GM19468 (cell line): Measurements from ENCODE around the gene PLXNC1.

Source experiments
- ATAC-seq: cut with Tn5 transposase; IDR thresholded peaks from one replicate; pipeline ENCODE4 v1.9.1; 2021; ENCODE audit warnings: mild to moderate bottlenecking, moderate library complexity, moderate number of reproducible peaks; ENCODE audit not compliant: unreplicated experiment; ENCODE audit errors: extremely low read depth

The PLXNC1 gene

DNA sequence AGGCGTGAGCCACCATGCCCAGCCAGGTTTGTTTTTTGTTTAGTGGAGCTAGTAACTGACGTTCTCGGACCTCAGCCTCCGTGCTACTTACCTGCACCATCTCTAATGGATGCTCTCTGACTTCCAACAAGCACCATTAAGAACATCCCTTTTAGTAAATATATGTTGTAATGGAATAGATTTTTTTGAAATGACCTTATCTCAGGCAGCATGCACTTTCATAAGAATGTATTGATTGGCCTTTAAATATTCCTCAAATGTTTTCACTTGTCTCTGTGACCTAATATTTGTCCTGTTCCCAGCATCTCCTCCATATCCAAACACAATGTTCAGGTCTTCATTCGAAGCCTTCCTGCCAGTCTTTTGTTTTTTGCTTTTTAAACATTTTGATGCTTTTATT is 51.7 kb downstream of the PLXNC1 start:
- ATAC-seq: no peak

DNA sequence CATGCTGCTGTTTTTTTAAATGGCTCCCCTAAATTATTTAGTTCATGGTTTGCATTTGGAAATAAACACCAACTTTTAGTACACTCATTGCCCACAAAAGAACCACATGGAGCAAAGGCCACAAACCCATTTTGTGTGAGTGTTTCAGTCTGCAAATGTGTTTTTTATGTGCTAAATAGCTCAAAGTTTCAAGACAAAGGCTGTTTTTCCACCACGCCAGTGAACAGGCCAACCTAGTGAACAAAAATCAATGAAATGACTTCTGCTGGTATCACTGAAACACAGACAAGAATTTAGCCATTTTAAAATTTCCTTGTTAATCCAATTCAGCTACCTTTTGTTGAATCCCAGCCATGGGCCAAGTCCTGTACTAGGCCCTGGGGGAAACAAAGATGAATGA is 52.3 kb downstream of the PLXNC1 start:
- no peak for ATAC-seq

DNA sequence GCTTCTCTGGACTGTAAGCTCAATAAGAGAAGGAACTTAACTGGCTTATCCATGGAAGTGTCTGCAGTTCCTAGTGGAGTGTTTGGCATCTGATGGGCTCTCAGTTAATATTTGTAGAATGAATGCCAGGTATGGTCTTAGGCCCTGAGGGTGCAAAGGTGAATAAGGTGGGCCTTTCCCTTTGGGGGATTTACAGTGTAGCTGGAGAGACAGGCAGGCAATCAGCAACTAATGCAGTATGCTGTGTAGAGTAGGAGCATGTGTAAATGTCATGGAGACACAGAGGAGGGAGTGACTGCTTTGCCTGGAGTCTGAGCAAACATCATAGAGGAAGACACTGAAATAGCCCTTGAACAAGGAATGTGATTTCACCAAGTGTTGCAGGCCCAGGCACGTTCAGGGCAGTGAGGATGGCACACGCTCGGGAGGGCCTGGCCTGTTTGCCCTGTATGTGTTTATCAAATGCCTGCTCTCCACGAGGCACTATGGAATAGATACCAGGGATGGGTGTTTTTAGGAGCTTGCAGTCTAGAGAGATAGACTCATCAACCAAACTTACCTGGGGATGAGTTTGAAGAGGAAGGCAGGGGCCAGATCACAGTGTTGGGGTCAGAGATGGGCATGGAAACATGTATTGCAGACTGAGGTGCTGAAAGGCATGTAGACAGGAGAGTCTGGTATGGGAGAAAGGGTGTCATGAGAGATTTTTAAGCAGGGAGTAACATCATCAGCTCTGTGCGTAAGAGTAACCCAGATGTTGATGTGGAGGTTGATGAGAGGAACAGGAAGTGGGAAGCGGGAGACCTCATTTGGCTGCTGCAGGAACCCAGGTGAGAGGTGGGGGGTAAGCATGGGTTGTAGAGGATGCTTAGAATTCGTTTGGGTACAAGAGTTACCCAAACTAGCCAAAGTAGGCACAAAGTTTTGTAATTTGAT is 54.1 kb downstream of the PLXNC1 start:
- no peak for ATAC-seq

DNA sequence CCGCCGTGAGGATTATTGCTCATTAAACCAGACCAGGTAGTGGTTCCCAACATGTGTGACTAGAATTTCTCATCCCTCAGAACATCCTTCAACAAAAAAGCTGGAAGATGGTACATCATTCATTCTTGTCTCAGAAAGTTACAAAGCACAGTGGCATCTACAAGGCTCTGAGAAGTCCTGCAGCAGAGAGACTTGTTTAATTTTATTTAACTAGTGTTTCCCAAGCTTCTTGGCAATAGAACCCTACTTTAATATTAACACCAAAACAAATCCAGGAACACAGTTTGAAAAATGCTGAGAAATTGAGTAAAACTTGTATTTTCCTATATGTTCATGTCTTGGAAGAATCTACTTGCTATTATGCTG is 54.8 kb downstream of the PLXNC1 start:
- no peak for ATAC-seq

DNA sequence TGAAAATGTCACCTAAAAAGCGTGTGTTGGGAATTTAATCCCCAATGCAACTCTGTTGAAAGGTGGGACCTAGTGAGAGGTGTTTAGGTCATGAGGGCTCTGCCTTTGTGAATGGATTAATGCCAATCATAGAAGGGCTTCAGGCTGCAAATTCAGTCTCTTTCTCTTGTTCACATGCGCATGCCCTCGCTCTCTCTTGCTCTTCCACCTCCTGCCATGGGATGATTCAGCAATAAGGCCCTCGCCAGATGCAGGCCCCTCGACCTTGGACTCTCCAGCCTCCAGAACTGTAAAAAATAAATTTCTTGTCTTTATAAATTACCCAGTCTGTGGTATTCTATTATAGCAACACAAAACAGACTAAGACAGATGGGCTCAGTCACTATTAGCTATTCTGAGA is 55.4 kb downstream of the PLXNC1 start:
- ATAC-seq: no peak

DNA sequence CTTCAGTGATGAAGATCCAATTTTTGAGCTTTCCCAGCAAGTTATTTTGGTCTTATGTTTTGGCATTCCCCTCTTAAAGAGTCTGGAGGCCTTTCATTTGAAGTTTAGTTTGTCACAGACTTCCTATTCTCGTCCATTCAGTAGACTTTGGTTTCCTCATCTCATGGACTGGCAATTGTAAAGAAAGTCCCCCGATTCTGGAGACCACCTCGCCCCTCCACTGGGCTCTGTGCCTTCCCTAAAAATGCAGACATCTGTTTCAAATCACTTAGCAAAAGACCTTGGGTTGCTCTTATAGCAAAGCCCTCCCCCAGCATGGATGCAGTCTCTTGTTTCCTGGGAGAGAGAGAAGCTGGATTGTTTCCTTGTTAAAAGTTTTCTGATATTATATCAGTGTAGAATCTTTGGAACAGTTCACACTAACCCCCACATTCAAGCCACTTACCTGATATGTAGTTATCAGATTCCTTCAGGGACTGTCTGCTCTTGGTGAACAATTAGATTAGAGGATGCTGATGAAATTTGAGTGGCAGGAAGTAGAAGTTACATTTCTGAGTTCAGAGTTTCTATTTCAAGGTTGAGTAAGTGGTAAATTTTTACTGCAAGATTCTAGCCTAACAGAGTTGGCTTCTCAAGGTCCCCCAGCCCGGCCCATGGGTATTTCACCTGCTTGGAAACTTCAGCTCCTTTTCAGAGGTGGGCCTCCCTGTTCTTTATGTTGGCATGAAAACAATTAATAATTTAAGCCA is 56.3 kb downstream of the PLXNC1 start:
- no peak for ATAC-seq

DNA sequence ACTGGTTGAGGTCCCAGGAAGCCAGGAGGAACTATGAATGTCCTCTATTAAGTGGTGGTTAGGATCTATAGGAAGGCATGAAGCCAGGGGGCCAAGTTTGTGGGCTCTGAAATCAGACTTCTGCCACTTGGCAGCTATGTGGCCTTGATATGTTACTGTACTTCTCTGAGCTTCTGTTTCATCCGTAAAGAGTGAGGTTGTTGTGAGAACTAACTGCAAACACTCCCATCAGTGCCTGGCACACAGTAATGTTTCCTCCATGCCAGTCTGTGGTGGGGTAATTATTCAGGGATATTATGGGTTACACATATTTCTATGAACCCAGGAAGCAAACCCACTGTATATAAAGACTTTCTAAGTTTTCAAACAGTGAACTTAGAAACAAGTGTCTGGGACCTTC is 57.4 kb downstream of the PLXNC1 start:
- no peak for ATAC-seq

DNA sequence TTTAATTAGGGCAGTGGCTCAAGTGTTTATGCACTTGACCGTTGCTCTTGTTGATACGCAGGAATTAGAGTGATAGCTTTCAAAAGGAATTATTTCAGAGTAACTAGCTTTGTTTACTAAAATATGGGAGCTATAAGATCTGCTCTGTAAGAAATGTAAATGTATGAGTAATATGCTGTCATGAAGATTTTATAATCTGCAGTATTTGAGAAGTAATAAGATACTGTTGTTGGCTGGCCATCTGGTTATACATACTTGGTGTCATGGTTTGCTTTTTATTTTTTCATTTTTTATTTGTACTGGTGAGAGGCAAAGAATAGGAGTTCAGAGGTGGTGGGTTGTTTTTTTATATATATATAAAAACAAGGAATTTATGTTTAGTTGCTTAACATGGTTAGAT is 58.5 kb downstream of the PLXNC1 start:
- no peak for ATAC-seq

DNA sequence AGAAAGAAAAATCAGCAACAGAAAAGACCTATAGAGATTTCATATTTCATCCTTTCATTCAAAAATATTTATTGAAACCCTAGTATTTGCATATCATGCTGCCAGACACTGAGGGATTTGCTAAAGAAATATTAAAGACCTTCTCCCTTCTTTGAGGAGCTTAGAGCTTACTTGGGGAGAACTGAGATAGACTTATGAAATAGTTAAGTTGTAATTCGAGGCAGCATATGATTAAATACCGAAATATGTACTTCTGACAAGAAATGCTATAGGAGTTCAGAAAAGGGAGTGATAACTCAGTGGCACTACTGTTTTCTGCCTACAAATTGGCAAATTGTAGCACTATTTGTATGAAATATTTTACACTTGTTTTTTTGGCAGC is 59.1 kb downstream of the PLXNC1 start:
- ATAC-seq: no peak

DNA sequence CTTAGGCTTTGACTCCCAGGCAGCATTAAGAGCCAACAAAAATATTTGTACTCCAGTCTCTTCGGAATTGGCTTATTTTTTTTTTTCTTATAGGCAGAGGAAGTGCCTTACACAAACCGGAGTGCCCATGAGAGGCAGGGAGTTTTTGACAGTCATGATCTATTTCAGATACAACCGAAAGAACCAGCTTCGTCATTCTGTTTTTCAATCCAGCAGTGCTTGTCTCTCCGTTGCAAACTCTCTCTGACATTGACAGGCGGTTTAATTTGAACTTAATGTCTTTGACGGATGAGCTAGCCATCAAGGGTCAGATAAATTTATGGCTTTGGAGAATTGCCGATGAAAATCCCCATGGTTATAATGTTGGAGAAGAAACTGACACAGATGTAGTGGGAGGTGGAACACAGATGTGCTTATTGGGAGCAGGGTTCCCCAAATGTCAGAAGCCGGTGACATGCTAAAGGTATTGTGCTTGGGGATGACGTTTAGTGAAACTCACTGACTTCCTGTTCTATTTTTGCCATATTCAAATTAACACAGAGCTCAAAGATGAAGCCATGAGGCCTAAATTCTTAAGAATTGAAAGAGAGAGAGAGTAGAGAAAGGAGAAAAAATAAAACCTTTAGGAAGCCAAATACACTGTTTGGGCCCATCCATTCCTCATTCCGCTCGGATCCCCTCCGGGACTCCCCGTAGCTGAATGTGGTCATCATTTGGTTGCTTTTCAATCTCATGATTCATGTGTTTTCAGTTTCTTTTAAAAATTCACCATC is 59.7 kb downstream of the PLXNC1 start:
- ATAC-seq: peak; percentile 84

DNA sequence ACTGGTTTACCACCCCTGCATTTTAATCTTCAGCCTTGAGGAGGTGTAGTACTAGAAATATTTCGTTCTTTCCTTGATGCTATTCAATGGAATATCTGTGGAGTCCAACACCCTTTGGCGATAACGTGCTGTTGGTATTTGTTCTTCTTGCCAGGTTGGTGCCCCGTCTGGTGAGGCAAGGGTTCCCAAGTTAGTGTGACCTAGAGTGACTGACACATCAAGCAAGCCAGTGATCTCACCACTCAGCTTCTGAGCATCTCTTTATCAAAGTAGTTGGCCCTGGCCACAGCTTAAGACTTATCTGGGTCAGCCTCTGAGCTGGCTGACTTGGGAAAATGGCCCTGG is 60.2 kb downstream of the PLXNC1 start:
- ATAC-seq: peak; percentile 21

DNA sequence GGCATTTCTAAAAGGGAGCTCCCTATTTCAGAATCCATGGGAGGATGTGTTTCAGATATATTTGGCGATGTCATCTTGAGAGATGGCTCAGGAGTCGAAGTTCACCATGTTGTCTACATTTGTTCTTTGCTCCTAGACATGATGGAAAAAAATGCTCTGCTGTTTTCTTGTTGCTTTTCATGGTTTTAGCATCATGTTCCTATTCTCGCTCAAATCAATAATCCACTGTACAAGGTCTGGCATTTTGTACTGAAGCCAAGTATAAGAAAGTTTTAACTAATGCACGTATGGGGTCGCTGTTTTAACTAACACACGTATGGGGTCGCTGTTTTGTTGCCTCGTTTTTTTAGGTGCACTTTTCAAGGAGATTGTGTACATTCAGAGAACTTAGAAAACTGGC is 60.9 kb downstream of the PLXNC1 start:
- ATAC-seq: no peak

DNA sequence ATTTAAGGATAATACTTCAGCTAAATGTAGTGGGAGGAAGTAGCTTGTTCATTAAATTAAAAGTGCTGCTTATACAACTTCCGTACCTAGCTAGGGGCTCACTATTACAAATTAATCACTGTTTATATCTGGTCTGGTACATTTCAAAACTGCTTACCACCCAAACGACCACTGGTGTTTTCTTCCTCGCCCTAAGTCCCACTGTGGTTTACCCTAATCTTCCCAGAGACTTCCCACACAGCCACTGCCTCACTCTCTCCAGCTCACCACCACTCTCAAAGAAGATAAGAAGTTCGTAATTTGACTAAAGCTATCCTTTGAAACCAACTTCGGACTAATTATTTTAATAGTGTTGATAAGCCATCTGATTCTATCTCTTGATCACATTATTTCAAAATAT is 62.6 kb downstream of the PLXNC1 start:
- ATAC-seq: no peak

DNA sequence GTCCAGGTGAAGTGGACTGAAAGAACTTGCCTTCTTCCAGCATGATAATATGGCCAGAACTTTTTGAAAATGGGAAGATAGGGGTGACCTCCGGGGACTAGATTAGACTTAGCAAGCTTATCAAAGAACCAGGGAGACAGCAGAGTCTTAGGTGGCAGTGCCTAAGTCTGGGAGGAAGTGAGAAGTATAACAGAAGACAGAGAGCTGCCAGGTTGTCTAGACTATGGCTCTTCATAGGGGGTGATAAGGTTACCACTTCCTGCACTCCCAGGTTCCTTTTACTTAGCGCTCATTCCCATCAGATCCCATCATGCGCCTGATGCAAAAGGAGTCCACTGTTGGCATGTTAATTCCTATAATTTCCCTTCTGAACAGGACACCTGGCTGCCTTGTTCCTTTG is 69.9 kb downstream of the PLXNC1 start:
- ATAC-seq: no peak

DNA sequence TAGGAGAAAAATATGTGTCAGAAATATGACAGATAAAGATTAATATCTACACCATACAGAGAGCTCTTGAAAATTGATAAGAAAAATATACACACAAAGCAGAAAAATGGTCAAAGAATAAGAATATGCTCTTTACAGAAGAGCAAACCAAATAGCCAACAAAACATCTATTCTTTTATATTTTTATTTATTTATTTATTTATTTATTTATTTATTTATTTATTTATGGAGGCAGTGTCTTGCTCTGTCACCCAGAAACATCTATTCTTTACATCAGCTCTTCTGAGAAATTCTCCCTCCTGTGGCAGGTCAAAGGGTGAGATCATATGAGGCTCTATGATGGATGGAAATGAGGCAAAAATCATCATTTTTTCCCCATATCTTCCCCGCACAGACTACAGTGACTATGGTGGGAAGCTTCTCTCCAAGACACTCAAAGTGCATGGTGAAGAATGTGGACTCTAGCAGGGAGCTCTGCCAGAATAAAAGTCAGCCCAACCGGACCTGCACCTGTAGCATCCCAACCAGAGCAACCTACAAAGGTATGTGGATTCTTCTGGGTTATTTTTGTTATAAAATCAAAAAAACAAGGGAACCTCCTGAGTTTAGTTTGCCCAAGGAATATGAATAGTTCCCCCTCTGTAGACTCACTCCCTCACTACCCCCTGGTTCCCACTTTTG is 71.4 kb downstream of the PLXNC1 start:
- ATAC-seq: no peak

DNA sequence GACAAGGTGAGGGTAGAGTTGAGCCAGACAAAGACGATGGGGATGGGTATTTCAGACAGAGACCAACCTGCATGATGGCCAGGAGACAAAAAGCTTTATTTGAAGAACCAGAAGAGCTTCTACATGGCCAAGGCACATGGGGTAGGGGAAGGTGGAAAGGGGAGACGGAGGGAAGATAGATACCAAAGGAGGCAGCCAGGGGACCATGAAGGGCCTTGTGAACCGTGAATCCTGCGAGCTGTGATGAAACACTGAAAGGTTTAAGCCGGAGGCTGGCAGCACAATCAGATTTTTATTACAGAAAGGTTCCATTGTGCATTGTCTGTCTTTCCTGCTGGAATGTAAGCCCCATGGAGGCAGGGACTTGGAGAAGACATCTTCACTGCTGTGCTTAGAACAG is 72.4 kb downstream of the PLXNC1 start:
- no peak for ATAC-seq

DNA sequence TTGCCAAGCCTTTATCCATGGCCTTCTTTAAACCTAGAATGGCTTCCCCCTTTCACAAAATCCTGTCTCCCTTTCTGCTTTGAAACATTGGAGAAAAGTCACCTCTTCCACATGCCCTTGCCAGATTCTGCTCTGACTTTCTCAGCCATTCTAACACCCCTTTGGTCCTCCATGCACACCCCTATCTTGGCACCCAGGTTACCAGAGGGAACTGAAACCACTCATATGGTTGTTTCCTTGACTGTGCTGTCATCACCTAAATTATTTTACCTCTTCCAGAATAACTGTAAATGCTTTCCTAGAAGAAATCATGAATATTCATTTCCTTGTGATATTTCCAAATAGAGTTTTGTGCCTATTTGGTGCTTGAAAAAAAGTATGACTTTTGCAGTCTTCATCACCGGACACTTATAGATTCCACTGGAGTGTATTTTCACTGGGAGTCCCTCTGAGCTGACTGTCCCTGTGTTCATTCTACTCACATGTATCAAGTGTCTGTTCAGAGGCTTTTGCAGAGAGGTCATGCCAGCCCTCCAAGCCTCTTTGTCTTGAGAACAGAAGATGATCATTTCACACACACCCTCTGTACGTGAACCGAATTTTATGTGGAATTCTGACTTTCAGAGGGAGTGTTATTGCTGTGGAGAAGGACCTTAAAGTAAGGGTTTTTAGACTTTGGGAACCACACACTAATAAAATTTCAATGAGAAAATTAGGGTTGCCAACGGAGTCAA is 74.1 kb downstream of the PLXNC1 start:
- ATAC-seq: no peak

DNA sequence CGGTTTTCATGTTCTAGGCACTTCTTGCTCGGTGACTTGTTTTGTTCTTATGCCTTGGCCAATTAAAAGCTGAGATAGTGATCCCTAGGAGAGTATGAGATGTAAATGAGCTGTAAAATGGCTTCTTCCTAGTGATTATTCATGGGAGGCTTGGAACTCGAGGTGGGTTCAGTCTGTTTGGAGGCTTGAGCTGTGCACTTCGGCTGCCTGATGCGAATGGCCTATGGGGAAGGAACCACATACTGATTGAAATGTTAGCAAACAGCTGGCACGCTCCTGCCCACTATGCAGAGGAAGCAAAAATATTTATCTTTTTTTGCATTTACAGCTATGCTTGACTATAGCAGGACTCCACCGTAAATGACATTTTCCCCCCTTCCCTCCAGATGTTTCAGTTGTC is 75.5 kb downstream of the PLXNC1 start:
- ATAC-seq: no peak

DNA sequence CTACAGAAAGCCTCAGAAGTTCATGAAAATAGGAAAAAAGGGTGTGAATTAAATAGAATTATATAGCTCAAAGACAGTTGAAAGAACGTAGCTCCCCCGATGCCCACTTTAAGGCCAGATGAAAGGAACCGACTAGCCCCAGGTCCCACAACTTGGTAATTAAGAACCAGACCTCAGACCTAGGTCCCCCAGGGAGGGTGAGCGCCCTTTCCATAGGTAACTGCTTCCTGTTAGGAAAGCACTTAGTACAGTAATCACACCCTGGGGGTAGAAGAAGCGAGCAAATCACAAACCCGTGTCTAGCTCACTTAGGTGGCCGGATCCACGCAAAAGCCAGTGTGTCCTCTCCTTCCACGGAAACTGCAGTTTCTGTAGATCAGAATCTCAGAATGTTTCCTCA is 77.1 kb downstream of the PLXNC1 start:
- no peak for ATAC-seq
